BJ (cell line): ENCODE measurements around the gene PMEPA1. TPM values are rescaled to one million over a fixed set of nuclear protein-coding genes. Genes with fewer than 3 reads are reported as not detected.

Experiments
- CTCF ChIA-PET: fragments of 350-600 bp; formaldehyde crosslinking; extraction: SDS; loops from one replicate; lab custom pipeline; 2021; ENCODE audit warnings: antibody characterized with exemption, inconsistent platforms; lab: Yijun Ruan, JAX
- POLR2A ChIA-PET: fragments of 300-600 bp; sonication (Branson Sonifier 250); formaldehyde crosslinking; extraction: SDS; loops from one replicate; lab custom pipeline; 2021; ENCODE audit warnings: antibody characterized with exemption; lab: Charles Lee
- DNase-seq: peaks from one replicate; pipeline ENCODE4 v3.0.0-alpha.2; 2011; ENCODE audit warnings: low read depth
- H3K27me3 ChIP-seq: 2 replicates; pipeline ENCODE4 v1.6.0; 2011; ENCODE audit warnings: low read length; ENCODE audit not compliant: control insufficient read depth, insufficient read depth
- H3K36me3 ChIP-seq: 2 replicates; pipeline ENCODE4 v1.5.1; 2011; ENCODE audit warnings: low read length; ENCODE audit not compliant: control insufficient read depth, insufficient read depth
- H3K4me3 ChIP-seq: 2 replicates; pipeline ENCODE4 v1.5.1; 2011; ENCODE audit warnings: low read depth, mild to moderate bottlenecking, control low read depth, low read length
- polyA plus RNA-seq: library from polyadenylated mRNA; depleted of rRNA; stranded (reverse); fragments of >200 nt; gene quantifications from 2 replicates; pipeline ENCODE4 v1.2.3, GENCODE V29; 2011
- TF ChIP-seq, protein P1 (sequence below): IDR thresholded peaks from 2 replicates; pipeline ENCODE4 v1.5.1; 2011; ENCODE audit warnings: low read depth, mild to moderate bottlenecking, control low read depth, inconsistent platforms, low read length, moderate library complexity; ENCODE audit not compliant: insufficient read depth

The PMEPA1 gene
- polyA plus RNA-seq, 1 experiment = 5.0 TPM

DNA sequence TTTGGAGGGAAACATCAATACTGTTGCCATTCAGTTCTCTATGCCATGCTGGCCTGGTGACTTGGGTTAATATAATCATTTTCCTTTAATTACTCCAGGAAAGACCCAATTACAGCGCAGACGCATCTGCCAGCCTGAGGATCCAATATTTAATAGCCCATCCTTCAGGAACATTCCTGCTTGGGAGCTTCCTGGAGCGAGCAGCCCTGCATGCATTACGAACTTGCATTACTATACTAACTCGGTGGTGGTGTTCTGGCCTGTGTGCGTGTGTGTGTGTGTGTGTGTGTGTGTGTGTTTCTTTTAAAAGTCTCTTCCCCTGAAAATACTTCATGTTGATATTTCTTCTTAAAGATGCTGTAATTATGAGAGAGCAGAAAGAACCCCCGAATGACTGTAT lies 26.5 kb downstream of the PMEPA1 start:
- POLR2A ChIA-PET = no interaction called here
- no peaks in the 10 kb centered on the region for H3K36me3 ChIP-seq
- no peaks in the 10 kb centered on the region for H3K27me3 ChIP-seq
- no peak overlapping the region for H3K4me3 ChIP-seq
- CTCF ChIA-PET = interaction anchor here (0.8 to 1.1 kb wide), 2 partner anchors 29 to 404 kb away, joined by 3 read pairs; no protein-coding TSS in a partner anchor
- DNase-seq = no peak
- TF ChIP-seq, protein P1, sequence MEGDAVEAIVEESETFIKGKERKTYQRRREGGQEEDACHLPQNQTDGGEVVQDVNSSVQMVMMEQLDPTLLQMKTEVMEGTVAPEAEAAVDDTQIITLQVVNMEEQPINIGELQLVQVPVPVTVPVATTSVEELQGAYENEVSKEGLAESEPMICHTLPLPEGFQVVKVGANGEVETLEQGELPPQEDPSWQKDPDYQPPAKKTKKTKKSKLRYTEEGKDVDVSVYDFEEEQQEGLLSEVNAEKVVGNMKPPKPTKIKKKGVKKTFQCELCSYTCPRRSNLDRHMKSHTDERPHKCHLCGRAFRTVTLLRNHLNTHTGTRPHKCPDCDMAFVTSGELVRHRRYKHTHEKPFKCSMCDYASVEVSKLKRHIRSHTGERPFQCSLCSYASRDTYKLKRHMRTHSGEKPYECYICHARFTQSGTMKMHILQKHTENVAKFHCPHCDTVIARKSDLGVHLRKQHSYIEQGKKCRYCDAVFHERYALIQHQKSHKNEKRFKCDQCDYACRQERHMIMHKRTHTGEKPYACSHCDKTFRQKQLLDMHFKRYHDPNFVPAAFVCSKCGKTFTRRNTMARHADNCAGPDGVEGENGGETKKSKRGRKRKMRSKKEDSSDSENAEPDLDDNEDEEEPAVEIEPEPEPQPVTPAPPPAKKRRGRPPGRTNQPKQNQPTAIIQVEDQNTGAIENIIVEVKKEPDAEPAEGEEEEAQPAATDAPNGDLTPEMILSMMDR = no peak

DNA sequence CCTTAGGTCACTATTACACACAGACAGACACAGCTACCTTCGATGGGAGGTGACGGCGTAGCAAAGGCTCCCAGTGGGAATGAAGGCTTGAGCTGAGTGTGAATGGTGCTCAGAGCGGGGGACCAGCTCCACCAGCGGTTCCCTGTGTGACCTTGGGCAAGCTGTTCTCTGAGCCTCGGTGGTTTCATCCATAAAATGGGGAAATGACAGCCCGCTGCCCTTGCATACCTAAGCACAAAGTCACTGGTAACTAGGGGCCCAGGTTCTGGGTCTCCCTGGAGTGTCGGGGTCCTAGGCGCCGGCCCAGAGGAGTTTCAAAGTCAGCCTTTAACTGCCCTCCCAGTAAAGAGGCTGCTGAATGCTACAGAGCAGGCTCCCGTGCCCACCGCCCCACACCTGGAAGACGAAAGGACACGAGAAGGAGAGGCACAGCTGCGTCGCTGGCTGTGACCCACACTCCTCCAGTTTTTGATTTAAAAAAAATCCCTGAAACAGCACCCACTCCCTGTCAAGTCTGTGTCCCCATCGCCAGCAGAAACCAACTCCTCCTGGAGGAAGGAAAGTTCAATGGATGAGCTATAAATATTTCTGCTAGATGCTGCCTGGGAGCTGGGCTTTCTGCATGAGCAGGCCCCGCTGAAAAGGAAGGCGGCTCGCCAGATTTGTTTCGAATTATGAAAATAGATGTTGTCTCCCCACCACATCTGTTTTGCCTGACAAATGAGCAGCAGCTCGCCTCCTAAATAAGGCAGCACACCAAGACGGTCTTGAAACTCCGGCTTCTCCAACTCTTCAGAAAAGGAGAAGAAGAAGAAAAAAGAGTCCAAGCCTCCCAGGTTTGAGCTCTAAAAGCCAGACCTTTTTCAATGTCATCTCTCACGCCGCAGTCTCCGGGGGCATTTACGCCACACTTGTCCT lies 27.4 kb downstream of the PMEPA1 start:
- CTCF ChIA-PET = interaction anchor here (0.8 kb wide), 1 partner anchor 405 kb away, joined by 3 read pairs; no protein-coding TSS in a partner anchor
- POLR2A ChIA-PET = no interaction called here

DNA sequence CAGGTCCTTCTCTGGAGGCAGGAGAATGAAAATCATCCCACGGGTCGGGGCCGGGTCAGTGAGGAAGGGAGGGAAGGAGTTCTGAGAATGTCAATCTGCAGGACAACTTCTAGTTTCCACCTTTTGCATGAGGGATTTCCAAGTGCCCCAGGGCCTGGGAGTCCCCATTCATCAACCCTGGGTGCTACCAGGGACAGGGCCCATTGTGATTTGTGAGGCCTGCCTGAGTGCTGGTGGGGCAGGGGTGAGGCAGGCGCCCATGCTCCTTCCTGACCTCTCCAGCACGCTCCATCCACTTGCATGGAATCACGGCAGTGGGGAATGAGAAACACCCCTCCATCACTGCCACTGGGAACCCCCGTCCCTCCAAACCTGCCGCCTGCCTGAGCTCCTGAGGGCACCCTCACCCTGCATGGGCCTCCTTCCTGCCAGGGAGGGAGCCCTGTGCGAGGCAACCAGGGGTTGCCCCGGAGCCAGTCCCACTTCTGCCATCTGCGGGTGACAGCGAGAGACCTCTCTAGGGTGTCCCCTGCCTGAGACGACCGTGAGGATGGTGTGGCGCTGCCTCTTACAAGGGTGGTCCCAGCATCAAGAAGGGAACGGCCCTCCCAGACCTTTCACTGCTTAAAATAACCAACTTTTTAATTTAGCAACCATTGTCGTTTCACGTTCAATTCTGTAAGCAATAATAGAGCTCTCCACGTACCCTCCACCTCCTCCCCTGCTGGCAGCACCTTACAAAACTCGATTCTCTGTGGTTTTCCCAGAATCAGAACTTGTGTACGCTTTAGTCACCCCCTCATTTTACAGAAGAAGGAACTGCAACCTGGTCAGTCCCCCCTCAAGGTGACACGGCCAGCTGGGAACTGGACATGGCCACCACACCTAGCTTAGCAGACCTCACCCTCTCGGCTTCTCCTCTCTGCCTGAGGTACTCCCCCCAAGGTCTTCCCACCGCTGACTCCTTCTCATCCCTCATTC lies 28.6 kb downstream of the PMEPA1 start:
- Histone ChIP-seq H3K4me3 (no peak overlapping the region), H3K36me3 (no peaks in the 10 kb centered on the region), H3K27me3 (no peaks in the 10 kb centered on the region)
- TF ChIP-seq, protein P1 = no peak
- ChIA-PET POLR2A (interaction anchor here (0.6 kb wide), 1 partner anchor 8 kb away, joined by 3 read pairs; no protein-coding TSS in a partner anchor), CTCF (interaction anchor here (1.2 kb wide), 1 partner anchor 28 kb away, joined by 4 read pairs; no protein-coding TSS in a partner anchor)
- no peak for DNase-seq

More for the DNA sequence above, 27.4 kb downstream of the PMEPA1 start:
- Histone ChIP-seq H3K36me3 (no peaks in the 10 kb centered on the region), H3K27me3 (no peaks in the 10 kb centered on the region), H3K4me3 (no peak overlapping the region)
- TF ChIP-seq, protein P1 = no peak
- DNase-seq = no peak

DNA sequence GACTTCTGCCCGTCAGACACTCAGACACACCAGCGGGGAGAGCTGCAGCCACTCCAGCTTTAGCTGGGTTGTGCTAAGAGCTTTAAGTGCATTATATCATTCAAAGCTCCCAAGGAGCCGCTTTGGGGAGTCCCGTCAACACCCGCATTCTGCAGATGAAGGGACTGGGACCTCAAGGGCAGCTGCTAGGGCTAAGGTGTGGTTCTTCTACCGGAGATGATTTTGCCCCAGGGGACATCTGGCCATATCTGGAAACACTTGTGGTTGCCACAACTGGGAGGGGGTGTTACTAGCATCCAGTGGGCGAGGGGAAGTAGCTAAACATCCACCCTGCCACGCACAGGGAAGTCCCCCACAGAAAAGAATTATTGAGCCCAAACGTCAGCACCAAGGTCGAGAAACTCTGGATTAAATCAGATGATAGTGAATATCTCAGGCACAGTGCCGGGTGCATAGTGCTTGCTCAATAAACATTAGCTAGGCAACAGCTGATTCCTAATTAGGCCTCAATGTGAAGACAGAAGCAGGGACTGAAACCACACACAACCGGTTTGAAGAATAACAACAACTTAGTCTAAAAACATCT lies 29.6 kb downstream of the PMEPA1 start:
- CTCF ChIA-PET = interaction anchor here (1.2 kb wide), 1 partner anchor 27 kb away, joined by 4 read pairs; no protein-coding TSS in a partner anchor
- TF ChIP-seq, protein P1 = no peak
- POLR2A ChIA-PET = no interaction called here
- no peak for DNase-seq
- Histone ChIP-seq H3K36me3 (no peaks in the 10 kb centered on the region), H3K4me3 (no peak overlapping the region), H3K27me3 (no peaks in the 10 kb centered on the region)
